H9 (cell line): ENCODE results near the gene TNRC6C. TPM values are rescaled to one million over a fixed set of nuclear protein-coding genes. Genes with fewer than 3 reads are reported as not detected.

ENCODE experiments used
- DNase-seq: peaks from one replicate; pipeline ENCODE4 v3.0.0-alpha.2; 2017
- H2AFZ ChIP-seq: one replicate; pipeline ENCODE4 v1.6.1; 2013; ENCODE audit warnings: mild to moderate bottlenecking, low read length, control low read depth, moderate library complexity
- H2AK5ac ChIP-seq: 2 replicates; pipeline ENCODE4 v1.6.1; 2013; ENCODE audit warnings: low read length, control low read depth, mixed read lengths; ENCODE audit not compliant: insufficient read length
- H2BK120ac ChIP-seq: one replicate; pipeline ENCODE4 v1.6.1; 2013; ENCODE audit warnings: low read depth, mild to moderate bottlenecking, low read length, control low read depth, inconsistent platforms; ENCODE audit not compliant: poor library complexity, severe bottlenecking
- H2BK12ac ChIP-seq: 2 replicates; pipeline ENCODE4 v1.6.1; 2013; ENCODE audit warnings: low read length, control low read depth, mixed read lengths, low read depth; ENCODE audit not compliant: insufficient read length
- H2BK15ac ChIP-seq: 2 replicates; pipeline ENCODE4 v1.6.1; 2013; ENCODE audit warnings: low read depth, low read length, control low read depth
- H2BK20ac ChIP-seq: one replicate; pipeline ENCODE4 v1.6.1; 2013; ENCODE audit warnings: low read depth, mild to moderate bottlenecking, low read length, control low read depth, inconsistent platforms; ENCODE audit not compliant: poor library complexity, severe bottlenecking
- H2BK5ac ChIP-seq: 2 replicates; pipeline ENCODE4 v1.6.1; 2013; ENCODE audit warnings: low read length, control low read depth, mixed read lengths; ENCODE audit not compliant: insufficient read length
- H3K14ac ChIP-seq: 2 replicates; pipeline ENCODE4 v1.6.1; 2013; ENCODE audit warnings: low read length, control low read depth; ENCODE audit not compliant: insufficient read depth
- H3K18ac ChIP-seq: 2 replicates; pipeline ENCODE4 v1.6.1; 2013; ENCODE audit warnings: low read depth, mild to moderate bottlenecking, mixed read lengths, low read length, control low read depth; ENCODE audit not compliant: insufficient read length
- H3K23ac ChIP-seq: 2 replicates; pipeline ENCODE4 v1.6.1; 2013; ENCODE audit warnings: low read length, control low read depth, mixed read lengths, low read depth; ENCODE audit not compliant: insufficient read length
- H3K23me2 ChIP-seq: 2 replicates; pipeline ENCODE4 v1.6.1; 2013; ENCODE audit warnings: low read depth, mild to moderate bottlenecking, mixed read lengths, low read length, control low read depth; ENCODE audit not compliant: insufficient read length, poor library complexity, severe bottlenecking
- H3K27ac ChIP-seq: 2 replicates; pipeline ENCODE4 v1.5.1; 2013; ENCODE audit warnings: low read length, control low read depth, mixed read lengths, low read depth; ENCODE audit not compliant: insufficient read length
- H3K27me3 ChIP-seq: 2 replicates; pipeline ENCODE4 v1.6.1; 2013; ENCODE audit warnings: low read length, control low read depth, inconsistent platforms; ENCODE audit not compliant: insufficient read depth
- H3K4ac ChIP-seq: 2 replicates; pipeline ENCODE4 v1.6.1; 2013; ENCODE audit warnings: low read depth, mild to moderate bottlenecking, control low read depth, inconsistent platforms, low read length, moderate library complexity
- H3K4me1 ChIP-seq: 2 replicates; pipeline ENCODE4 v1.6.1; 2013; ENCODE audit warnings: low read length, control low read depth, inconsistent platforms; ENCODE audit not compliant: insufficient read depth
- H3K4me2 ChIP-seq: 2 replicates; pipeline ENCODE4 v1.6.1; 2013; ENCODE audit warnings: low read length, control low read depth, mixed read lengths; ENCODE audit not compliant: insufficient read length, insufficient read depth
- H3K56ac ChIP-seq: 2 replicates; pipeline ENCODE4 v1.6.1; 2013; ENCODE audit warnings: low read depth, mild to moderate bottlenecking, mixed read lengths, low read length, control low read depth; ENCODE audit not compliant: insufficient read length
- H3K79me1 ChIP-seq: 2 replicates; pipeline ENCODE4 v1.6.1; 2013; ENCODE audit warnings: low read depth, mild to moderate bottlenecking, moderate library complexity, low read length, control low read depth, inconsistent platforms; ENCODE audit not compliant: insufficient read depth, poor library complexity, severe bottlenecking
- H3K79me2 ChIP-seq: 2 replicates; pipeline ENCODE4 v1.6.1; 2013; ENCODE audit warnings: low read length, control low read depth, inconsistent platforms; ENCODE audit not compliant: insufficient read depth
- H3K9ac ChIP-seq: 2 replicates; pipeline ENCODE4 v1.6.1; 2013; ENCODE audit warnings: low read length, control low read depth, mixed read lengths; ENCODE audit not compliant: insufficient read length; ENCODE audit errors: extremely low read depth
- H3K9me3 ChIP-seq: one replicate; pipeline ENCODE4 v1.6.1; 2013; ENCODE audit warnings: low read depth, low read length, inconsistent platforms; ENCODE audit not compliant: control insufficient read depth
- H3T11ph ChIP-seq: one replicate; pipeline ENCODE4 v1.6.1; 2013; ENCODE audit warnings: mild to moderate bottlenecking, low read length, control low read depth, inconsistent platforms
- H4K20me1 ChIP-seq: one replicate; pipeline ENCODE4 v1.6.1; 2013; ENCODE audit not compliant: control insufficient read depth, insufficient read length, insufficient read depth
- H4K5ac ChIP-seq: 2 replicates; pipeline ENCODE4 v1.6.1; 2013; ENCODE audit warnings: low read depth, mild to moderate bottlenecking, mixed read lengths, low read length, control low read depth; ENCODE audit not compliant: insufficient read length
- H4K8ac ChIP-seq: replicated peaks from 2 replicates; pipeline ENCODE4 v1.6.1; 2013; ENCODE audit warnings: low read length, control low read depth, mixed read lengths, low read depth; ENCODE audit not compliant: insufficient read length
- H4K91ac ChIP-seq: 2 replicates; pipeline ENCODE4 v1.6.1; 2013; ENCODE audit warnings: low read depth, mild to moderate bottlenecking, moderate library complexity, mixed read lengths, low read length, control low read depth; ENCODE audit not compliant: insufficient read length
- H3K27ac Mint-ChIP-seq, 3 experiments: 2 replicates in 2 of 3; 3 replicates in 1 of 3; pipeline ENCODE4 v1.8.0; 2020 to 2021; ENCODE audit warnings: mixed read lengths in 3 of 3, mild to moderate bottlenecking in 1 of 3, moderate library complexity in 1 of 3
- H3K27me3 Mint-ChIP-seq: 2 replicates; pipeline ENCODE4 v1.8.0; 2021; ENCODE audit warnings: low read depth, mild to moderate bottlenecking, moderate library complexity, mixed read lengths
- H3K36me3 Mint-ChIP-seq, 3 experiments: 2 replicates in 2 of 3; 3 replicates in 1 of 3; pipeline ENCODE4 v1.8.0; 2020 to 2021; ENCODE audit warnings: low read depth in 3 of 3, mixed read lengths in 3 of 3; ENCODE audit not compliant: insufficient read depth in 1 of 3
- H3K4me1 Mint-ChIP-seq, 2 experiments: 2 replicates each; pipeline ENCODE4 v1.8.0; 2020; ENCODE audit warnings: mixed read lengths in 2 of 2
- H3K4me3 Mint-ChIP-seq, 2 experiments: 2 replicates in 1 of 2; 3 replicates in 1 of 2; pipeline ENCODE4 v1.8.0; 2020 to 2021; ENCODE audit warnings: mild to moderate bottlenecking in 2 of 2, mixed read lengths in 2 of 2, moderate library complexity in 1 of 2
- H3K9me3 Mint-ChIP-seq, 2 experiments: 2 replicates in 1 of 2; 3 replicates in 1 of 2; pipeline ENCODE4 v1.8.0; 2020; ENCODE audit warnings: mild to moderate bottlenecking in 2 of 2, mixed read lengths in 2 of 2, moderate library complexity in 1 of 2
- WGBS: extraction: QIAGEN DNeasy Blood & Tissue Kit; methylation state at CpG from one replicate; pipeline ENCODE4 v1.1.7; 2013; ENCODE audit warnings: missing lambda C conversion rate, low lambda C conversion rate, mixed read lengths; ENCODE audit not compliant: insufficient read length; ENCODE audit errors: extremely low coverage; 5-methylcytosine and 5-hydroxymethylcytosine counted together
- total RNA-seq: library from RNA; stranded (reverse); gene quantifications from 2 replicates; pipeline ENCODE4 v1.2.1, GENCODE V29; 2021
- TF ChIP-seq, protein P1 (sequence below): fragments of 200-600 bp; sonication (generic); conservative IDR thresholded peaks from 3 replicates; pipeline ENCODE4 v1.8.0; 2021; ENCODE audit warnings: antibody characterized with exemption, mild to moderate bottlenecking

Gene TNRC6C
- total RNA-seq, 1 experiment from 2014 or later = 24.7 TPM

DNA sequence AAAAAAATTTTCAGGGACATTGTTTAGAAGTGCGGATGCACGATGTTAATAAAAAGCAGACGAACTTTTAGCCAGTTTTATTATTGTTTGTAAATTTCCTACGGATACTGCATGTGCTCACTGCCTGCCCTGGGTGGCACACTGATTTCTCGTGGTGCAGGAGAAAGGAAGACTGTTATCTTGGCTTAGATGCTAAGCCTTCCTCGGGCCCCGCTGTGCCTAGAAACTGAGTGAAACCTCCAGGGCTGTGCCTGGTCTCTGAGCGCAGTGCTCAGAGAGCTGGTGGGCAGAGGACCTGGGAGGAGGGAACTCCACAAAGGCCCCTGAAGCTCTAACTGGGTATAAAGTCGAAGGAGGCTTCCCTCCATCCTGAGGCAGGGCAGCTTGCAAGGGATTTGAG is 35.4 kb upstream of the TNRC6C start:
- H3K14ac ChIP-seq = no peak overlapping the region
- DNase-seq = no peak
- H2BK120ac ChIP-seq = no peak overlapping the region
- no peaks in the 10 kb centered on the region for H3K79me2 ChIP-seq
- no peak overlapping the region for H3K56ac ChIP-seq
- no peaks in the 10 kb centered on the region for H3K27me3 ChIP-seq
- no peak overlapping the region for H3K23ac ChIP-seq
- no peak overlapping the region for H3K18ac ChIP-seq
- H3K23me2 ChIP-seq = no peaks in the 10 kb centered on the region
- TF ChIP-seq, protein P1, sequence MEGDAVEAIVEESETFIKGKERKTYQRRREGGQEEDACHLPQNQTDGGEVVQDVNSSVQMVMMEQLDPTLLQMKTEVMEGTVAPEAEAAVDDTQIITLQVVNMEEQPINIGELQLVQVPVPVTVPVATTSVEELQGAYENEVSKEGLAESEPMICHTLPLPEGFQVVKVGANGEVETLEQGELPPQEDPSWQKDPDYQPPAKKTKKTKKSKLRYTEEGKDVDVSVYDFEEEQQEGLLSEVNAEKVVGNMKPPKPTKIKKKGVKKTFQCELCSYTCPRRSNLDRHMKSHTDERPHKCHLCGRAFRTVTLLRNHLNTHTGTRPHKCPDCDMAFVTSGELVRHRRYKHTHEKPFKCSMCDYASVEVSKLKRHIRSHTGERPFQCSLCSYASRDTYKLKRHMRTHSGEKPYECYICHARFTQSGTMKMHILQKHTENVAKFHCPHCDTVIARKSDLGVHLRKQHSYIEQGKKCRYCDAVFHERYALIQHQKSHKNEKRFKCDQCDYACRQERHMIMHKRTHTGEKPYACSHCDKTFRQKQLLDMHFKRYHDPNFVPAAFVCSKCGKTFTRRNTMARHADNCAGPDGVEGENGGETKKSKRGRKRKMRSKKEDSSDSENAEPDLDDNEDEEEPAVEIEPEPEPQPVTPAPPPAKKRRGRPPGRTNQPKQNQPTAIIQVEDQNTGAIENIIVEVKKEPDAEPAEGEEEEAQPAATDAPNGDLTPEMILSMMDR = no peak
- no peak overlapping the region for H2BK12ac ChIP-seq
- no peak overlapping the region for H2AFZ ChIP-seq
- no peak overlapping the region for H2BK20ac ChIP-seq
- Mint-ChIP-seq H3K4me1 (peaks cover 63 to 69% of the 10 kb centered on the region in 2 experiments), H3K27me3 (peaks cover 39% of the 10 kb centered on the region), H3K27ac (no peak overlapping the region), H3K4me3 (no peak overlapping the region), H3K36me3 (peaks cover 9 to 13% (median 9%) of the 10 kb centered on the region in 3 experiments; a peak in 6 of 7 replicates), H3K9me3 (peaks cover 10 to 13% of the 10 kb centered on the region in 2 experiments)
- WGBS = no CpG with 5 or more reads among the region's 9 CpGs
- no peak overlapping the region for H3K4me2 ChIP-seq
- H4K20me1 ChIP-seq = peaks cover 2% of the 10 kb centered on the region
- H2AK5ac ChIP-seq = no peak overlapping the region
- no peak overlapping the region for H4K5ac ChIP-seq
- H4K8ac ChIP-seq = no peak overlapping the region
- no peak overlapping the region for H2BK15ac ChIP-seq
- H3K4ac ChIP-seq = no peak overlapping the region
- H3K27ac ChIP-seq = no peak overlapping the region
- no peak overlapping the region for H4K91ac ChIP-seq
- H3K9me3 ChIP-seq = no peaks in the 10 kb centered on the region
- peaks cover 10% of the 10 kb centered on the region; the same call in 1 of the 2 replicates for H3K4me1 ChIP-seq
- no peaks in the 10 kb centered on the region for H3K79me1 ChIP-seq
- H3K9ac ChIP-seq = no peak overlapping the region
- H3T11ph ChIP-seq = no peak overlapping the region
- H2BK5ac ChIP-seq = no peak overlapping the region
